Right lobe of liver (tissue), 6 donors: ENCODE data around the gene SIX2. TPM values are rescaled to one million over a fixed set of nuclear protein-coding genes. Genes with fewer than 3 reads are reported as not detected.

ENCODE experiments used
- ATAC-seq, 4 donors: fragments of 200-7000 bp; cut with Tn5 transposase; one replicate each; pipeline ENCODE4 v1.9.1; 2020; ENCODE audit warnings: mild to moderate bottlenecking in 4 of 4, moderate library complexity in 4 of 4
- DNase-seq, 3 donors: peaks; one replicate each; pipeline ENCODE4 v3.0.0-alpha.2; 2020
- H3K27ac ChIP-seq, 3 donors: fragments of 200-600 bp; one replicate each; pipeline ENCODE4 v1.8.0; 2022
- H3K27me3 ChIP-seq, 2 donors: fragments of 200-600 bp; one replicate each; pipeline ENCODE4 v1.8.0; 2022
- H3K36me3 ChIP-seq, 4 donors: fragments of 200-600 bp; sonication (generic) in 1 of 4; one replicate each; pipeline versions ENCODE4 v1.5.1 to v1.8.0; 2017 to 2022; ENCODE audit warnings: control low read depth in 1 of 4
- H3K4me1 ChIP-seq, 4 donors: fragments of 200-600 bp; sonication (generic) in 1 of 4; one replicate each; pipeline versions ENCODE4 v1.5.1 to v1.8.0; 2017 to 2022; ENCODE audit warnings: control low read depth in 1 of 4
- H3K4me3 ChIP-seq, 3 donors: fragments of 200-600 bp; one replicate each; pipeline ENCODE4 v1.8.0; 2022
- H3K9me3 ChIP-seq, 4 donors: fragments of 200-600 bp; sonication (generic) in 1 of 4; one replicate each; pipeline versions ENCODE4 v1.5.1 to v1.8.0; 2017 to 2022; ENCODE audit warnings: control low read depth in 1 of 4
- CTCF ChIP-seq, 4 donors: fragments of 200-600 bp in 3 of 4; fragments of 450-650 bp in 1 of 4; IDR thresholded peaks; one replicate each; pipeline versions ENCODE4 v1.5.1 to v1.8.0; 2016 to 2022; ENCODE audit warnings: antibody characterized with exemption in 4 of 4, mild to moderate bottlenecking in 2 of 4
- POLR2A ChIP-seq: fragments of 450-650 bp; IDR thresholded peaks from one replicate; pipeline ENCODE4 v1.6.1; 2017; ENCODE audit warnings: antibody characterized with exemption, mild to moderate bottlenecking
- WGBS: methylation state at CpG from one replicate; pipeline ENCODE4 v1.1.6; 2018; ENCODE audit warnings: low coverage, low lambda C conversion rate; ENCODE audit not compliant: insufficient coverage; ENCODE audit errors: missing lambda C conversion rate; 5-methylcytosine and 5-hydroxymethylcytosine counted together
- intact Hi-C, 2 donors: fragments of 100-400 bp; cut with DNase I; formaldehyde crosslinking; loops; one replicate each; pipeline versions ENCODE4 v1.11.2 to v1.14.1; 2022
- total RNA-seq, 6 experiments: library from RNA; depleted of rRNA in 2 of 6; stranded (reverse); fragments of >200 nt in 2 of 6; fragmentation: NEBNext Ultra II Directional in 3 of 6; extraction: Animal tissue kit (Norgen Biotek cat#: 25700) in 3 of 6; gene quantifications; one replicate each; pipeline versions ENCODE4 v1.1.0 to v1.2.4, GENCODE V29; 2016 to 2023
- donor health status: DM: no; HTN: yes; CAD: no.
- donor health status: DM: no; HTN: no; CAD: no.
- donor health status: DM: no; HTN: no; CAD: no.
- donor health status: DM: no; HTN: yes; CAD: no.
- donor health status: DM: no; HTN: yes; CAD: no.

SIX2 gene
- total RNA-seq, 6 experiments from 2014 or later = not detected

DNA sequence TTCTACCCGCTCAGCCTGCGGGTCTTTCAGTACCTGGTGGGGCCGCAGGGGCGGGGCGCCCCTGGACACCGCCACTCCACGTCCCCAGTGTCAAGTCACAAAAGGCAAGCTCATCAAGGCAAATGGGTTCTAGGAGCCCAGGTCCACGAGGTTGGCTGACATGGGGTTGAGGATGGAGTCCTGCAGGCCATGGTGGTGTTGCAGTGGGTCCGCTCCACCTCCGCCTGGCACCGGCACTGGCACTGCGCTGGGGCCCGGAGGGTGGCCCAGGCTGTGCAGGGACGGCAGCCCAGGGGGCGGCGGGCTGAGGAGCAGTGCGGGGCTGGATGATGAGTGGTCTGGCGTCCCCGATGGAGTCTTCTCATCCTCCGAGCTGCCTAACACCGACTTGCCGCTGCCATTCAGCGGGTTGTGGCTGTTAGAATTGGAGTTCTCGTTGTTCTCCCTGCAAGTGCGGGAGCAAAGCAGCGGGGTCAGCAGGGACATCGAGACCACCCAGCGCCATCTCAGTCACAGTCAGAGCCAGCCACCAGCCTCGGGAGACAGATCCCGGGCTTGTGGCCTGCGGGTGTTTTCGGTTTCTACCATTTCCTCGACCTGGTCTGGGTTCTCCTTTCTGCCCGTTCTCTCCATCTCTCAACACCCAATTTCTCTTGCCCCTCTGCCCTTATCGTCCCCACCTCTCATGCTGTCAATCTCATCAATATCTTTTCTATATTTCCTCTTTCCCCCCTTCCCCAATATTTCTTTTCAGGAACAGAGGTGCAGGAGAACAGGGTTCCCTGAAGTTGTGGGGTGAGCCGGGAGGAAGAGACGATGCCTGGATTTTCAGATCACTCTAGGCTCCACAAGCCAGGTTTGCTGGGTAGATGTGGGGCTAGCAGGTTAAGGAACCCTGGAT lies 3.0 kb downstream of the SIX2 start:
- TF ChIP-seq CTCF (IDR thresholded peaks at IDR 0.05) = no peak
- TF ChIP-seq POLR2A = no peak
- WGBS = 25% methylated on average over 21 of the region's 37 CpGs
- Histone ChIP-seq H3K4me1 (peaks cover 0 to 29% (median 6%) of the 10 kb centered on the region in 4 donors), H3K27me3 (peaks cover 25 to 48% of the 10 kb centered on the region in 2 donors), H3K9me3 (no peaks in the 10 kb centered on the region), H3K27ac (no peak overlapping the region), H3K4me3 (no peak overlapping the region), H3K36me3 (no peaks in the 10 kb centered on the region)
- no peak for ATAC-seq
- intact Hi-C loops = no loop called here
- DNase-seq = no peak

DNA sequence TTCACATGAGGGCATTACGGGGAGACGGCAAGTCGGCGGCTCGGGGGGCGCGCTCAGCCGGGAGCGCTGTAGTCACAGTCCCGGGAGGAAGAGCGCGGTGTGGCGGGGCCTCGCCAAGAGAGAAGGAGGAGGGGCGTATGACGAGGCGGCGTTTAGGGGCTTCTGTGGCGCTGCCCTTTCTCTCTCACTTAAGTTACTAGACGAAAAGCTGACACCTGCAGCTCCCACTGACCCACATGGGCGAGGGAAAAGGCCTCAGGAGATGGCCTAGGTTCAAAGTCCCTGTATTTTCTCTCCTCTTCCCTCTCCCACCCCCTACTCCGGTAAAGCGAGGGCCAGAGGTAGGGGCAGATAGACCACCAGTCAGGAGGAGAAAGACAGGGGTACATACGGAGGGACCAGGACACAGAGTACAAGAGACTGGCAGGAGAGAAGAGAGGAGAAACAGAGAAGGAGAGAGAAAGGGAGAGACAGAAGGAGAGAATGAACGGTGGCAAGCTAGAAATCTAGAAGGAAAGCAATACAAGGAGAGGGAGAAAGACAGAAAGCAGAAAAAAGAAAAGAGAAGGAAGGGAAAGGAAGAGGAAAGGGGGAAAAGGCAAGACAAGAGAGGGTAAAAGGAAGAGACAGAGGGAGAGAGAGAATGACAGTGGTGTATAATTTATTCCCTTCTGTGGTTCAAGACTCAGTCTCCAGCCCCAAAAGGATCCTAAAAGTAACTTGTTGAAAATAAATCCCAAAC lies 3.8 kb downstream of the SIX2 start:
- no peaks in the 10 kb centered on the region for H3K36me3 ChIP-seq
- peaks cover 19 to 45% of the 10 kb centered on the region in 2 donors for H3K27me3 ChIP-seq
- DNase-seq = no peak
- TF ChIP-seq CTCF (IDR thresholded peaks at IDR 0.05) = no peak
- no peak for TF ChIP-seq POLR2A
- ATAC-seq = no peak
- 10% methylated on average over 8 of the region's 25 CpGs for WGBS
- no peaks in the 10 kb centered on the region for H3K9me3 ChIP-seq
- intact Hi-C loops = no loop called here
- no peak overlapping the region for H3K27ac ChIP-seq
- H3K4me1 ChIP-seq = peaks cover 0 to 38% (median 6%) of the 10 kb centered on the region in 4 donors
- no peak overlapping the region for H3K4me3 ChIP-seq

DNA sequence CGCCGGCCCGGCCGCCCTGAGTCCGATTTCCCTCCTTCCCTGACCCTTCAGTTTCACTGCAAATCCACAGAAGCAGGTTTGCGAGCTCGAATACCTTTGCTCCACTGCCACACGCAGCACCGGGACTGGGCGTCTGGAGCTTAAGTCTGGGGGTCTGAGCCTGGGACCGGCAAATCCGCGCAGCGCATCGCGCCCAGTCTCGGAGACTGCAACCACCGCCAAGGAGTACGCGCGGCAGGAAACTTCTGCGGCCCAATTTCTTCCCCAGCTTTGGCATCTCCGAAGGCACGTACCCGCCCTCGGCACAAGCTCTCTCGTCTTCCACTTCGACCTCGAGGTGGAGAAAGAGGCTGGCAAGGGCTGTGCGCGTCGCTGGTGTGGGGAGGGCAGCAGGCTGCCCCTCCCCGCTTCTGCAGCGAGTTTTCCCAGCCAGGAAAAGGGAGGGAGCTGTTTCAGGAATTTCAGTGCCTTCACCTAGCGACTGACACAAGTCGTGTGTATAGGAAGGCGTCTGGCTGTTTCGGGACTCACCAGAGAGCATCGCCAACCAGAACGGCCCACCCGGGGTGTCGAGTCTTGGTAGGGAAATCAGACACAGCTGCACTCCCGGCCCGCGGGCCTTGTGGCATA lies 4.6 kb downstream of the SIX2 start:
- intact Hi-C loops = no loop called here
- no peak for ATAC-seq
- no peak overlapping the region for H3K27ac ChIP-seq
- peaks cover 0 to 32% (median 6%) of the 10 kb centered on the region in 4 donors for H3K4me1 ChIP-seq
- 2% methylated on average over 20 of the region's 45 CpGs for WGBS
- H3K4me3 ChIP-seq = no peak overlapping the region
- no peaks in the 10 kb centered on the region for H3K9me3 ChIP-seq
- peaks cover 16 to 46% of the 10 kb centered on the region in 2 donors for H3K27me3 ChIP-seq
- H3K36me3 ChIP-seq = no peaks in the 10 kb centered on the region
- TF ChIP-seq CTCF (IDR thresholded peaks at IDR 0.05) (no peak), POLR2A (no peak)
- no peak for DNase-seq

- Histone ChIP-seq H3K27me3 (peaks cover 16 to 46% of the 10 kb centered on the region in 2 donors), H3K4me1 (peaks cover 0 to 24% (median 6%) of the 10 kb centered on the region in 4 donors), H3K36me3 (no peaks in the 10 kb centered on the region), H3K9me3 (no peaks in the 10 kb centered on the region), H3K27ac (no peak overlapping the region), H3K4me3 (no peak overlapping the region)
- no peak for DNase-seq
- TF ChIP-seq POLR2A = no peak
- intact Hi-C loops = no loop called here
- WGBS = 1% methylated on average over 10 of the region's 41 CpGs
- no peak for ATAC-seq
Observed at GRCh38 chr2:45003579-45004551, 5.4 kb downstream of the SIX2 start.
